OCI-LY7 (cell line): ENCODE results near the gene OR2W3. TPM values are rescaled to one million over a fixed set of nuclear protein-coding genes. Genes with fewer than 3 reads are reported as not detected.
A peak's percentile ranks its signal among the peaks of the same experiment; 100 is the strongest.
"Not testable (repeated sequence)": the region's sequence is repeated elsewhere in the genome, so short reads cannot be mapped to it uniquely, and the experiment has no call there.

Experiments used
- BruUV-seq: library from RNA; stranded (reverse); fragments of 400-500 nt; replicated peaks from 2 replicates; lab custom pipeline; 2021; lab: Mats Ljungman, UMichigan
- CTCF ChIA-PET: fragments of 300-600 bp; sonication (Branson Sonifier 250); formaldehyde crosslinking; loops from one replicate; lab custom pipeline; 2022; ENCODE audit warnings: antibody characterized with exemption; ENCODE audit not compliant: unreplicated experiment; lab: Charles Lee
- POLR2A ChIA-PET: fragments of 300-600 bp; sonication (Branson Sonifier 250); formaldehyde crosslinking; loops from one replicate; lab custom pipeline; 2022; ENCODE audit warnings: antibody characterized with exemption; lab: Charles Lee
- DNase-seq: peaks from one replicate; pipeline ENCODE4 v3.0.0-alpha.2; 2015; ENCODE audit warnings: low spot score
- H2AFZ ChIP-seq: fragments of 200-600 bp; sonication (generic), shearing (Covaris generic); 2 replicates; pipeline ENCODE4 v1.6.1; 2014; ENCODE audit warnings: mild to moderate bottlenecking, antibody characterized with exemption, low read length, moderate library complexity
- H3K27ac ChIP-seq: fragments of 200-600 bp; sonication (generic); 2 replicates; pipeline ENCODE4 v1.5.1; 2014; ENCODE audit warnings: mixed run types, low read depth, mild to moderate bottlenecking, moderate library complexity, low read length, inconsistent platforms; ENCODE audit not compliant: poor library complexity, severe bottlenecking
- H3K36me3 ChIP-seq: fragments of 200-600 bp; sonication (generic); 2 replicates; pipeline ENCODE4 v1.6.1; 2014; ENCODE audit warnings: mild to moderate bottlenecking, antibody characterized with exemption, low read length, moderate library complexity, mixed read lengths; ENCODE audit not compliant: insufficient read depth
- H3K4me1 ChIP-seq: fragments of 200-600 bp; sonication (generic); 2 replicates; pipeline ENCODE4 v1.5.1; 2014; ENCODE audit warnings: mild to moderate bottlenecking, low read length; ENCODE audit not compliant: insufficient read depth, poor library complexity, severe bottlenecking
- H3K4me2 ChIP-seq: fragments of 200-600 bp; sonication (generic); 2 replicates; pipeline ENCODE4 v1.6.1; 2014; ENCODE audit warnings: mild to moderate bottlenecking, low read length
- H3K4me3 ChIP-seq: fragments of 200-600 bp; sonication (generic); 2 replicates; pipeline ENCODE4 v1.5.1; 2014; ENCODE audit warnings: mild to moderate bottlenecking, low read depth, low read length; ENCODE audit not compliant: poor library complexity, severe bottlenecking
- H3K79me2 ChIP-seq: fragments of 200-600 bp; sonication (generic); 2 replicates; pipeline ENCODE4 v1.6.1; 2016; ENCODE audit warnings: low read depth, mild to moderate bottlenecking, low read length, moderate library complexity, mixed read lengths; ENCODE audit not compliant: insufficient read depth
- H3K9me2 ChIP-seq: fragments of 200-600 bp; sonication (generic); 2 replicates; pipeline ENCODE4 v1.6.1; 2016; ENCODE audit warnings: mild to moderate bottlenecking, low read length, mixed read lengths; ENCODE audit not compliant: insufficient read depth
- H3K9me3 ChIP-seq: fragments of 200-600 bp; sonication (generic); 2 replicates; pipeline ENCODE4 v1.6.1; 2014; ENCODE audit warnings: mild to moderate bottlenecking, mixed run types, low read length, mixed read lengths
- H4K20me1 ChIP-seq: fragments of 200-600 bp; sonication (generic); 2 replicates; pipeline ENCODE4 v1.6.1; 2014; ENCODE audit warnings: mild to moderate bottlenecking, antibody characterized with exemption, low read length, moderate library complexity, mixed read lengths; ENCODE audit not compliant: insufficient read depth
- CTCF ChIP-seq: fragments of 200-600 bp; sonication (generic); conservative IDR thresholded peaks from 2 replicates; pipeline ENCODE4 v1.5.1; 2014; ENCODE audit warnings: mild to moderate bottlenecking, antibody characterized with exemption, low read length, moderate library complexity, mixed read lengths
- EZH2phosphoT487 ChIP-seq: fragments of 200-600 bp; sonication (generic); IDR thresholded peaks from 2 replicates; pipeline ENCODE4 v1.6.1; 2018; ENCODE audit warnings: low read depth, borderline replicate concordance, mild to moderate bottlenecking, mixed run types, antibody characterized with exemption, low read length, moderate library complexity, mixed read lengths
- intact Hi-C: fragments of 100-400 bp; cut with micrococcal nuclease; formaldehyde crosslinking; loops from one replicate; pipeline ENCODE4 v1.10.0; 2022; ENCODE audit not compliant: unreplicated experiment
- total RNA-seq, 2 experiments: library from RNA; depleted of rRNA in 1 of 2; stranded (reverse); fragments of >200 nt in 1 of 2; shearing (Covaris generic) in 1 of 2; gene quantifications; 2 replicates each; pipeline ENCODE4 v1.2.3, GENCODE V29; 2014 to 2022

The OR2W3 gene
- total RNA-seq, 2 experiments from 2014 or later = not detected

DNA sequence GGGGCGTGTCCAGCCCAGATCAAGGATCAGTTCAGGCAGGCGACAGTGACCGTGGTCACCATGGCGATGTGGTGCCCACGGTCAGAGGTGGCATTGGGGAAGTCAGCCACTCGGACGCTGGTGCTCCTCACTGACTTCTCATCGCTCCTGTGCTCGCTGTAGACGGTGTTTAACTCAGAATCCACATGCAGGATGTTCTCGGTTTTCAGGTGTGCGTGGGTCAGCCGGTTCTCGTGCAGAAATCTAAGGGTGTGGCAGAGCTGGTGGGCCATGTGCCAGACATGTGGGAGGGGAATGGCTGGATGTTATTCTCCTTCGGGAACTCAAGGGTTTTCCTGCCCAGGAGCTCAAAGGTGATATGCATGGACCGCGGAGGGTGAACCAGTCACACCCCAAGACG is 41.0 kb downstream of the OR2W3 start:
- Histone ChIP-seq H2AFZ (no peak overlapping the region), H3K27ac (no peak overlapping the region), H3K9me3 (no peaks in the 10 kb centered on the region), H3K4me3 (no peak overlapping the region), H3K36me3 (no peaks in the 10 kb centered on the region), H3K4me1 (no peaks in the 10 kb centered on the region), H3K4me2 (no peak overlapping the region), H4K20me1 (no peaks in the 10 kb centered on the region), H3K9me2 (no peaks in the 10 kb centered on the region), H3K79me2 (no peaks in the 10 kb centered on the region)
- POLR2A ChIA-PET = no interaction called here
- intact Hi-C loops = loop anchor here (10.0 kb wide), 1 partner anchor 208 kb away; the partner anchor contains the start of gene OR2M5
- CTCF ChIA-PET = no interaction called here
- DNase-seq = no peak
- TF ChIP-seq CTCF (no peak), EZH2phosphoT487 (no peak)
- BruUV-seq = no TSS peak

GRCh38 chr1:247936965-247937734 is 41.8 kb downstream of the OR2W3 start:
- H3K79me2 ChIP-seq, H3K27ac ChIP-seq, H3K4me1 ChIP-seq, H3K9me2 ChIP-seq, H4K20me1 ChIP-seq, H3K36me3 ChIP-seq, CTCF ChIA-PET, H3K9me3 ChIP-seq, BruUV-seq: not testable (repeated sequence)
- peak overlapping the region; percentile 58; the same call in 1 of the 2 replicates for H3K4me2 ChIP-seq
- TF ChIP-seq CTCF = peak; percentile 82
- intact Hi-C loops = loop anchor here (10.0 kb wide), 1 partner anchor 208 kb away; the partner anchor contains the start of gene OR2M5
- POLR2A ChIA-PET = interaction anchor here (0.7 kb wide), 1 partner anchor 1142 kb away, joined by 4 read pairs; no protein-coding TSS in a partner anchor
- H3K4me3 ChIP-seq = peak overlapping the region; percentile 65
- H2AFZ ChIP-seq = peak overlapping the region; percentile 78; the same call in 1 of the 2 replicates
- peak; percentile 82 for DNase-seq

GRCh38 chr1:247942624-247943023 is 47.2 kb downstream of the OR2W3 start:
- POLR2A ChIA-PET = no interaction called here
- no TSS peak for BruUV-seq
- Histone ChIP-seq H4K20me1 (no peaks in the 10 kb centered on the region), H3K4me1 (no peaks in the 10 kb centered on the region), H3K79me2 (no peaks in the 10 kb centered on the region), H3K9me2 (no peaks in the 10 kb centered on the region), H3K4me3 (no peak overlapping the region), H2AFZ (no peak overlapping the region), H3K4me2 (no peak overlapping the region), H3K9me3 (no peaks in the 10 kb centered on the region), H3K36me3 (no peaks in the 10 kb centered on the region), H3K27ac (no peak overlapping the region)
- CTCF ChIA-PET = no interaction called here
- no peak for DNase-seq
- TF ChIP-seq CTCF (no peak), EZH2phosphoT487 (no peak)
- intact Hi-C loops = no loop called here
